GM19238 (cell line): ENCODE data around the gene PJA1.

Experiments used
- DNase-seq: peaks from one replicate; pipeline ENCODE4 v3.0.0; 2011; ENCODE audit warnings: low spot score; ENCODE audit not compliant: insufficient read length

Gene PJA1

GRCh38 chrX:69165087-69165651, at the start of gene PJA1:
Gene PJA1 (minus strand): TSS chrX:69165453. CDS start chrX:69163073, 2,380 bp downstream.
- DNase-seq = peak; percentile 41

GRCh38 chrX:69214463-69214862, 49.2 kb upstream of the PJA1 start:
- DNase-seq = no peak

GRCh38 chrX:69211701-69212100, 46.4 kb upstream of the PJA1 start:
- DNase-seq = no peak

- no peak for DNase-seq
Measured at GRCh38 chrX:69210581-69210980, 45.3 kb upstream of the PJA1 start.

- DNase-seq = no peak
Measured at GRCh38 chrX:69207216-69207615, 42.0 kb upstream of the PJA1 start.

- no peak for DNase-seq
Measured at GRCh38 chrX:69203638-69204037, 38.4 kb upstream of the PJA1 start.

- no peak for DNase-seq
Measured at GRCh38 chrX:69197690-69198089, 32.4 kb upstream of the PJA1 start.

- no peak for DNase-seq
Measured at GRCh38 chrX:69196666-69197065, 31.4 kb upstream of the PJA1 start.

- DNase-seq = no peak
Measured at GRCh38 chrX:69195810-69196209, 30.6 kb upstream of the PJA1 start.

GRCh38 chrX:69195192-69195591, 29.9 kb upstream of the PJA1 start:
- DNase-seq = no peak

GRCh38 chrX:69192603-69193002, 27.4 kb upstream of the PJA1 start:
- DNase-seq = no peak

GRCh38 chrX:69189576-69190371, 24.5 kb upstream of the PJA1 start:
- no peak for DNase-seq

- no peak for DNase-seq
Measured at GRCh38 chrX:69186651-69187050, 21.4 kb upstream of the PJA1 start.

GRCh38 chrX:69185886-69186285, 20.6 kb upstream of the PJA1 start:
- no peak for DNase-seq

- no peak for DNase-seq
Measured at GRCh38 chrX:69185141-69185540, 19.9 kb upstream of the PJA1 start.

GRCh38 chrX:69182818-69183380, 17.6 kb upstream of the PJA1 start:
- no peak for DNase-seq

- no peak for DNase-seq
Measured at GRCh38 chrX:69179380-69179911, 14.2 kb upstream of the PJA1 start.

GRCh38 chrX:69178592-69178991, 13.3 kb upstream of the PJA1 start:
- DNase-seq = no peak

GRCh38 chrX:69177511-69178162, 12.4 kb upstream of the PJA1 start:
- DNase-seq = no peak

- DNase-seq = no peak
Measured at GRCh38 chrX:69176053-69176452, 10.8 kb upstream of the PJA1 start.

- DNase-seq = no peak
Measured at GRCh38 chrX:69173906-69174305, 8.7 kb upstream of the PJA1 start.

GRCh38 chrX:69172937-69173336, 7.7 kb upstream of the PJA1 start:
- no peak for DNase-seq
